ENCODE measurements around the gene CSRNP3.

DNA sequence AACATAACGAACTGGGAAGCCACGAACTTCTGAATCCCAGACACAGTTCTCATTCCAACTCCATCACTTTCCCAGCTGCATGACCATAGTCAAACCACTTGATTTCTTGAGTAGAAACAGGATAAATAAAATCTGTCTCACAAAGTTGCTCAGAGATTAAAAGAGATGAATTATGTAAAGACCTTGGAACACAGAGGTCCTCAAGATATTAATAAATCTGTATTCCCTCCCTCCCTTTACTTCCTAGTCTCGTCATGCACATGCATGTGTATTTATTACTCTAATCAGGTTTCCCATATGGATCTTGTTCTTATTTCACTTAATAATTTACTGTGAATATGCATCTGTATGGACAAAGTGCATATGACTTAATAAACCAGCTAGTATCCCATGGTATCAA is 21.1 kb upstream of the CSRNP3 start:
- TF ChIP-seq, protein P1, sequence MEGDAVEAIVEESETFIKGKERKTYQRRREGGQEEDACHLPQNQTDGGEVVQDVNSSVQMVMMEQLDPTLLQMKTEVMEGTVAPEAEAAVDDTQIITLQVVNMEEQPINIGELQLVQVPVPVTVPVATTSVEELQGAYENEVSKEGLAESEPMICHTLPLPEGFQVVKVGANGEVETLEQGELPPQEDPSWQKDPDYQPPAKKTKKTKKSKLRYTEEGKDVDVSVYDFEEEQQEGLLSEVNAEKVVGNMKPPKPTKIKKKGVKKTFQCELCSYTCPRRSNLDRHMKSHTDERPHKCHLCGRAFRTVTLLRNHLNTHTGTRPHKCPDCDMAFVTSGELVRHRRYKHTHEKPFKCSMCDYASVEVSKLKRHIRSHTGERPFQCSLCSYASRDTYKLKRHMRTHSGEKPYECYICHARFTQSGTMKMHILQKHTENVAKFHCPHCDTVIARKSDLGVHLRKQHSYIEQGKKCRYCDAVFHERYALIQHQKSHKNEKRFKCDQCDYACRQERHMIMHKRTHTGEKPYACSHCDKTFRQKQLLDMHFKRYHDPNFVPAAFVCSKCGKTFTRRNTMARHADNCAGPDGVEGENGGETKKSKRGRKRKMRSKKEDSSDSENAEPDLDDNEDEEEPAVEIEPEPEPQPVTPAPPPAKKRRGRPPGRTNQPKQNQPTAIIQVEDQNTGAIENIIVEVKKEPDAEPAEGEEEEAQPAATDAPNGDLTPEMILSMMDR (IDR thresholded peaks at IDR 0.05), result no peak
- no peak for TF ChIP-seq POLR2A (IDR thresholded peaks at IDR 0.05)

Data from uterus (tissue), 2 donors.